AG20443 (cell line): ENCODE results near the gene CNTN5.

Experiments used
- DNase-seq: peaks from one replicate; pipeline ENCODE4 v3.0.0; 2012; ENCODE audit warnings: low spot score, mixed read lengths

Gene CNTN5

GRCh38 chr11:99630629-99631028, 609.9 kb downstream of the CNTN5 start:
- no peak for DNase-seq

GRCh38 chr11:99631618-99632017, 610.9 kb downstream of the CNTN5 start:
- DNase-seq, result no peak

- no peak for DNase-seq
Measured at GRCh38 chr11:99632969-99633368, 612.2 kb downstream of the CNTN5 start.

- no peak for DNase-seq
Measured at GRCh38 chr11:99634581-99634980, 613.8 kb downstream of the CNTN5 start.

GRCh38 chr11:99638073-99638553, 617.4 kb downstream of the CNTN5 start:
- no peak for DNase-seq

GRCh38 chr11:99640671-99641070, 619.9 kb downstream of the CNTN5 start:
- no peak for DNase-seq

GRCh38 chr11:99645934-99646333, 625.2 kb downstream of the CNTN5 start:
- DNase-seq, result no peak

- DNase-seq, result no peak
Measured at GRCh38 chr11:99670067-99670676, 649.4 kb downstream of the CNTN5 start.

- no peak for DNase-seq
Measured at GRCh38 chr11:99671808-99672409, 651.2 kb downstream of the CNTN5 start.

- DNase-seq, result no peak
Measured at GRCh38 chr11:99676292-99676691, 655.5 kb downstream of the CNTN5 start.

- DNase-seq, result no peak
Measured at GRCh38 chr11:99682171-99682570, 661.4 kb downstream of the CNTN5 start.

GRCh38 chr11:99682646-99683045, 661.9 kb downstream of the CNTN5 start:
- DNase-seq, result no peak

- no peak for DNase-seq
Measured at GRCh38 chr11:99683933-99684332, 663.2 kb downstream of the CNTN5 start.

GRCh38 chr11:99686838-99687237, 666.1 kb downstream of the CNTN5 start:
- DNase-seq, result no peak

- DNase-seq, result no peak
Measured at GRCh38 chr11:99687320-99687719, 666.6 kb downstream of the CNTN5 start.

GRCh38 chr11:99693941-99694492, 673.3 kb downstream of the CNTN5 start:
- no peak for DNase-seq

- no peak for DNase-seq
Measured at GRCh38 chr11:99695106-99695505, 674.4 kb downstream of the CNTN5 start.

- DNase-seq, result no peak
Measured at GRCh38 chr11:99706848-99707247, 686.1 kb downstream of the CNTN5 start.

- DNase-seq, result no peak
Measured at GRCh38 chr11:99708928-99709672, 688.4 kb downstream of the CNTN5 start.

GRCh38 chr11:99716302-99716701, 695.6 kb downstream of the CNTN5 start:
- no peak for DNase-seq

GRCh38 chr11:99718291-99718690, 697.5 kb downstream of the CNTN5 start:
- no peak for DNase-seq

GRCh38 chr11:99739464-99740089, 718.8 kb downstream of the CNTN5 start:
- DNase-seq, result no peak
